Renal cortical epithelial cell (primary cell): ENCODE measurements around the gene TIMP4. TPM values are rescaled to one million over a fixed set of nuclear protein-coding genes. Genes with fewer than 3 reads are reported as not detected.

Source experiments
- DNase-seq: peaks from one replicate; pipeline ENCODE4 v3.0.0-alpha.2; 2011; ENCODE audit warnings: low read depth
- total RNA-seq: library from RNA; depleted of rRNA; stranded (reverse); fragments of >200 nt; gene quantifications from 2 replicates; pipeline ENCODE4 v1.2.3, GENCODE V29; 2014

TIMP4 gene
- total RNA-seq, 1 donor from 2014 or later, result 0.25 TPM

DNA sequence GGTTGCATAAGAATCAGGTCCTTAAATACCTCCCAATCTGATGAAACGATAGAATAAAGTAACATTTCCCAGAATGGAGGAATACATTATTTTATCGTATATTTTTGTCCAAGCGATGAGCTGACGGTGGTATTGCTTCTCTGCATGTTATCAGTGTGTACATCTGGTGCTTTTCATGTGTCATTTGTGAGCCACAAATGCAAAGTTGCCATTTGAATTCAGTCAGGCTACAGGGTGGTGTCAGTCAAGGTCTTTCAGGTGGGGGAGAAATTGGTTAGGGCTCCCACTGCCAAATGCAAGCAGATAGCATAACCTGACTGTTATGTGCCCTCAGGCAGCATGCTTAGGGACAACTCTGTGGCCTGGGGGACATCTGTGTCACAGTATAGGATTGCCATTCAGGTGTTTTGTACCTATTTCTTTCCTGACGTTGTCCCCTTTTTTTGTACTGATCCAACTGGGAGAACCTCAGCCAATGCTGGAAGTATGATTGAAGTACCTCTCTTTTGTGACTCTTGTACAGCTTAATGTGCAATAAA, 26.5 kb upstream of the TIMP4 start:
- no peak for DNase-seq

DNA sequence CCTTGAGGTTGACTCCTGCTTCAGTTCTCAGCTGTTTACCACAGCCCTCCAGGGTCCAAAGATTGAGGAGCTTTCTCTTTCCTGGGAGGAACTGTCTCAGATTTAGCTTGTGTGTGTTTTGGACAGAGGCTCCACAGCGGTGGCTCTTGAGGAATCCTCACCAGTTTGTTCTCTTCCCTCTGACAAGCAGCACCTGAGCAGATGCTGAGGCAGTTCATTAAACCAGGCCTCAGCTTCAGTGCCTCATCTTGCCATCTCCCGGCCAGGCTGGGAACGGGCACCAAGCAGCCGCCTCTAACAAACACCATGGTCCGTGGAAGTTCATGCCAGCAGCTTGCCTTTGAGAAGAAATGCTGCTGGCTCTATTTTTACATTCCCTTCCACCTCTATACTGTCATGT, 25.8 kb upstream of the TIMP4 start:
- DNase-seq, result no peak

DNA sequence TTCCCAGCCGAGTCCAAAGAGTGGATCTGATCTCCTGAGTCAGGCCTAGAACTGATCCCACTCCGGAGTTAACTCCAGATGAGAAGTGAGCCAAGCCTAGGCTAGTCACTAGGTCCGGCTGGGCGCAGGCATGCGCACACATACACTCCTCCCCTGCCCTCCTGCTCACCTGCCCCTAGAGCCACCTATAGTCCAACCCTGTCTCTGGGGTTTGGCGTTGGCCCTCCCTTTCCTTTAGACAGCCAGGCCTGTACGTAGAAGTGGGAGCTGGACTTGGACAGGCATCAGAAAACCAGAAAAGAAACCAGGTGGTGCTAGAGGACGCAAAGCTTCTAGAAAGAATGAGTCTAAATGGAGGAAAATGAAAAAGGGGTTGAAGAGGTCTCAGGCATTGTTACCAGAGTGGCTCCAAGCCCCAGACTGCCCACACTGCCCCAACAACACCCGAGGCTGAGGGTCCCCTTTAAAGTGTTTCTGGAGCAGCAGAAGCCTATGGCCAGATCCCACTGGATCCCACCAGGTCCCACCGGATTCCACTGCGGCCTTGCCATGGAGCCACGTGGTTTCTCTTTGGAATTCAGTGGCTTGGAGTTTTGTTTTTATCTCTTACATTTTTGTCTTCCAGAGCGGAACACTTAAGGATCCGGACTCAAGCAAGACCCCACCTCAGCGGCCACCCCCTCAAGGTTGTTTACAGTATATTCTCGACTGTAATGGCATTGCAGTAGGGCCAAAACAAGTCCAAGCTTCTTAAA, 24.2 kb upstream of the TIMP4 start:
- DNase-seq, result no peak

DNA sequence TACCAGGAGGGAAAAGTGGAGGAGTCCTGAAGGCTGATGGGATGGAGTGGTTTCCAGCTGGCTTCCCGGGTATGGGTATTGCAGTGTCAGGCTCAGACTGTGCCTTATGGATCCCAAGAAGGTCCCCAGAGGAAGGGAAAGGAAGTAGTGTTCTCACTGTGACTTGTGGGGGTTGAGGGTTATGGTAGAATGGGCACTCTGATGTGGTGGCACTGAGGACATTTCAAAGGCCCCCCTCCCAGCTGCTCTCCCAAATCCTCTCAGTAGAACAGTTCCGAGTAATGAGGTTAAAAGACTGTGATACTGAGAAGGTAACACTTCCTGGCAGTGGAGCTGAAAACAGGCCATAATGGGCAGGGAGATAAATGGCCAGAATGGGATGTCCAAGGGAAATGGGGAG, 23.1 kb upstream of the TIMP4 start:
- no peak for DNase-seq

DNA sequence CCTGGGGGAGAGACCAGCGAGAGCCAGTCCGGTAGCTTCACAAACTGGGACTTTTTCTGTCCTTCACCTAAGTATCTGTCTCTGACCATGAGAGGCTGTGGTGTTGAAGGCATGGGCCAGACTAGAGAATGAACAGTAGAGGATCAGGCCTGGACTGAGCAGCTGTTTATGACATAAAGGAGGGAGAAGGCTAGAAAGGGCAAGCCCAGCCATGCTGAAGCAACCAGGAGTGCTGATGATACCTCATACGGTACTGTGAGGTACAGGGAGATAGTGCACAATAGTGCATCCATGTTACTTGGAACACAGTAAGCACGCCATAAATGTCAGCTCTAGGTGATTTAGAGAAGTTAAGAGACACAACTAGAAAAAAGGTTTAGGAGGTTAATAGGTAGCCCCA, 22.6 kb upstream of the TIMP4 start:
- DNase-seq, result no peak

DNA sequence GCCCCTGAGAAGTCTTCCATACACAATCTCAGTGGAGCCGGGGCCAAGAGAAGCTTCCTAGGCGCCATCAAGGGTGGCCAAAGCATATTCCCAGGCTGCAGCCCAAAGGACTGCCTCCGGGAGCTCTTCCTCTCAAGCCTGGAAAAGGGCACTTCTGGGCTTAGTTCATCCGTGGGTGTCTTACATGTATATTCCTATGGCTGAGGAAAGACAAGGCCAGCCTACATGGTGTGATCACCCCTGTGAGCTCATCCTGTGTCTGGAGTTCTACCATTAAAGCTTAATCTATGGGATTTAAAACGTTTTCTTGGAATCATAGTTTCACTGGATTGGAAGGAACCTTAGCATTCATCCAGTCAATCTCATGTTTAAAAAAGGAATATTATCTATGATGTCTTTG, 21.9 kb upstream of the TIMP4 start:
- no peak for DNase-seq

DNA sequence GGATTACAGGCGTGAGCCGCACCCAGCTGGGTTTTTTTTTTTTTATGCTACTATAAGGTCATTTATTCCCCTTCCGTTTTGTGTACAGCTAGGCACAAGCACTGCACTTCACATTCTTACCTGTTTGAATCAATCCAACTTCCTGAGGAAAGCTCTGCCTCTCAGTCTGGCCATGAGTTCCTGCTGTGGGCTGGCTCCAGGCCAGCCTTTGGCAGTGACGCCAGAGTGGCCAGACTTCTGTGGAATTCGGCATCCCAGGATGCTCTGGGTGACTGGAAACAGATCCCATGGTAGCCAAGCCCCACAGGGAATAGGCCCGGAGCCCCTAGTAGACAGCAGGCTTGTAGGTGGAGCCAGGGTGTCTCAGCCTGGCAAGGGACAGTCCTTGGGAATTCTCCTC, 21.5 kb upstream of the TIMP4 start:
- DNase-seq, result peak; percentile 93

DNA sequence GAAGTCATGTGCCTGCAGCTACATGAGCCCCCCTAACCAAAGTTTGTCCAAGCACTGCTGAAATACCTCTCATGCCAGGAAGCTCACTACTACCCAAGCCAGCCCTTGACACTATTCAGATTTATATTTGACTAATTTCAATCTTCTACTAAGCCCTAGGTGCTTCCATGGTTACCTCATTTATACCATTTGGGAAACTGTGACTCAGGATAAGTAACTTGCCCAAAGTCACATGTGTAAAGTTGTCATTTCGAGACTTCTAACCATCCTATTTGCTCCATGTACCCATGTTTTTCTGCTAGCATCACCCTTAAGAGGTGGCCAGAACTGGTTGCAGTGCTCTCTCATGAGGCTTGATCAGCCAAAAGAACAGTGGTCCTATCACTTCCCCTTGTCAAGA, 20.7 kb upstream of the TIMP4 start:
- no peak for DNase-seq

DNA sequence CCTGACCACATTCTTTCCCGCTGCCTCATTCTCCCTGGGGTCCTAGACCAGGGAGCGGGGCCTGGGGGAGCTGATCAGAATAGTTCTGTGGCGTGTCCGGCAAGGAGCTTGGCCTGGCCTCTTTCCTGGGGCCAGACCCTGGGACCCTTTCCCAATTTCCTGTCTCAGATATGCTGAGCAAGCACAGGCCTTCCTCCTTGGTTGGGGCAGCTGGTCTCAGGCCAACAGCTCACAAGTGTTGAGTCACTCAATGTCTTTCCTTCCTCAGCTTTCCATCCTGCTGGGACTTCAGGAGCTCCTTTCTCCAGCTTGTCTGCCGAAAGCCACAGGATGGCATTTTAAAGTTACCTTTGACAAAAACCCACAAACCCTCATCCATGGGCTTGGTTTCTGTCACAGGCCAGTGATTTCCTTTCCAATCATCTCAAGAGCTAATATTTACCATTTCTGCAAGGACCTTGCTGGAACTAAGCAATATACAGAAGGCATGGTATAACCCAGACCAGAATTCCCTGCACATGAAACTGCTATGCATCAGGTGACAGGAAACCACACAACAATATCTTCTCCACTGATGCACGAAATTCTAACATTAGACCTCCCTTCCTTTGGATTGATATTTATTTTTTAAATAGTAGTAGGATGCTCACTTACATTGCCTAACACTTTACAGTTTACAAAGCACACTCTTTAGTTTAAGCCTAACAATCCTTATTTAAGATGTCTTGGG, 19.5 kb upstream of the TIMP4 start:
- DNase-seq, result peak; percentile 85

DNA sequence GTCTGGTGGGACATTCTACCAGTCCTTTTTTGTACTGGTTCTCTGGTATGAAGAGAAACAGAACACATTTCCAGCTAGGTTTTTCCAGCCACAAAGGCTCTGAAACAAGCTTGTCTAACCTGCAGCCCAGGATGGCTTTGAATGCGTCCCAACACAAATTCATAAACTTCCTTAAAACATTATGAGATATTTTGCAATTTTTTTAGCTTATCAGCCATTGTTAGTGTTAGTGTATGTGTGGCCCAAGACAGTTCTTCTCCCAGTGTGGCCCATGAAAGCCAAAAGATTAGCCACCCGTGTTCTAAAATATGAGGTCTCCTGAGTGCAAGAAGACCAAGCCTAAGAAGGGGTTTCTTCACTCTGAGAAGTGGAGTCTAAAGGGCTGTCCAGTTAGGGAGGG, 18.4 kb upstream of the TIMP4 start:
- no peak for DNase-seq

DNA sequence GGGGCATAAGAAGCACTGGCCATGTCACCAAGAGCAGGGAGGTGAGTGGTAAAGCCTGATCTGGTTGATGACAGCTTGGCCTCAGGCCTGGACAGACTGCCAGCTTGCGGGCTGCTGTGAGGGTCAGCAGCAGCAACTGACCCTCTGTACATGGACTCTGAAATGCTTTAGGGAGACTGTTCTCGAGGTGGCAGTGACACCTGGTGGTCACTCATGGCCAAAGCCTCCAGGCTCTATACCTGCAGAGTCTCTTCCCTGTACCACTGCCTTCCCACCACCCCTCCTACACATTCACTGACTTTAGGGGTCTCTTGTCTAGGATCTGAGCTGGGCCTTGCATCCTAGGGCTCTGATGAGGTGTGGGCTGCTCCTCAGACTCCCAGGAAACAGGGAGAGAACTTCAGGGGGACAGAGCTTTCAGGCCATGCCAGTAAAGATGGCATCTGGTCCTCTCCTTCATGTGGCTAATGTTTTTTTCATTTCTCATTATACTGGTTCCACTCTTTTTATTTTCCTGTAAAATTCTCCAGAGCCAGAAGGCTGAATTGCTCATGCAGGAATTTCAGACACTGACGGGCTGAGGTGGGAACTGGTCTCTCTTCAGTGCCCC, 17.2 kb upstream of the TIMP4 start:
- DNase-seq, result peak; percentile 38

DNA sequence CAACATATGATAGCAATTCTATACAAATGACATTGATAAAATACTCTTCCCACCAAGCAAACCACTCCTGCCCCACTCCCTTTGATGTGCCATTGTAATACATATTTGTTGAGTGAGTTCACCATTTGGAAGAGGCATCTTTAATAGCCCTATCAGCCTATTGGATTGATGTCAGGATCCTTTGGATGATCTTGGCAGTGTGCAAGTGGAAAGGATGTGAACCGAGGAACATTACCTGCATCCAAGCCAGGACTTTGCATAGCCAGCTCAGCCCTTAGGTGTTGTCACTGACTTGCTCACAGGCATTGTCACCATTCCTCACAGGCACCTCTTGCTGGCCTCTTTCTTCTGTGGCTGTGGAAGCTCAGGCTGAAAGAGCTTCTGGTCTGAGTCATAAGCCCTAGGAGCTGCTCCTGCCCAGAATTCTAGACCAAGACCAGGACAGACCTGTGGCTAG, 16.5 kb upstream of the TIMP4 start:
- peak; percentile 28 for DNase-seq

DNA sequence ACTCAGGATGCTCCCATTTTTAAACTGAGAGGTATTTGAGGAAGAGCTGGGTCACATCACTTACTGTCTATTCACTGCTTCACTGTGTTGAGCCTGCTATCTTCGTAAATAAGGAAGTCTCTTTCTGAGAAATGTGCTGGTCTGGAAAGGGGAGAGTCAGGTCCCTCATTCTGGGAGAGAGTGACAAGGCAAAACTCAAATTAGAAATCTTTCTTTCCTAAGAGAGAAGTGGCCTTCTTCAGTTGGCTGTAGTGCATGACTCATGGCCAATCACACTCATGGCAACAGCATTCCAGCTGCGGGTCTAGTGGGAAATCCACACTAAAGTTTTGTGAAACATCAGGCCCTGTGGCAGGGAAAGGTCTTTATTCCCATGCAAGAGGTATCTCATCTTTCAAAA, 11.5 kb upstream of the TIMP4 start:
- DNase-seq, result peak; percentile 37

DNA sequence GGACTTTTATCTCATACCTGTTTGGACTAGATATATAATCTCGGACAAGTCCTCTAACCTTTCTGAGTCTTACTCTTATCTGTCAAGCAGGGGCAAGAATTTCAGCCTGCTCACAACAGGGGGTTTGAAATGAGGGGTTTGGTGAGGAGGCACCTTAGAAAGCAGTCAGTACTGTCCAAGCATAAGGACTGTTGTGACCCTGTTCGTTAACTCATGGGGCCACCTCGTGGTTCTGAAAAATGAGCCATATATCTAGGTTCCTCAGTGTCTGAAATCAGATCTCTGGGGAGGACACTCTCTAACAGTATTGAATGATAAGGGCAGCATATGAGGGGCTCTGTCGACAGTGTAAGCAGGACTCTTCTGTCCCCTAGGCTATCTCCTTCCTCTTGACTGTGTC, 7.2 kb upstream of the TIMP4 start:
- DNase-seq, result no peak

DNA sequence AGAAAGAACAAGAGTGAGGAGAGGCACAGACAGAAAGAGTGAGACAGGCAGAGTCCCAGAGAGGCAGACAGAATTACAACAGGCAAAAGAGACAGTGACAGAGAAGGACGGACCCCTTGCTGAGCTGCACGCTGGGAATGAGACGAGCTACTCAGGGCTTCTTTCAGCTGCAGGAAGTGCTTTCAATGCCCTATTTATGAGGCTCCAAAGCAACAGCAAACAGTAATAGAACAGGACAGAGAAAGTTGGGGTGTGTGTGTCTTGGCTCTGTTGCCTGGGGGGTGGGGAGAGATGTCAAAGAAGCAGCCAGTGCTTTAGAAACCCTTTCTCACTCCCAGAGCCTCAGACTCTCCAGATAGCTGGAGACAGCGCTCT, 502 bp upstream of the TIMP4 start:
- DNase-seq, result no peak

DNA sequence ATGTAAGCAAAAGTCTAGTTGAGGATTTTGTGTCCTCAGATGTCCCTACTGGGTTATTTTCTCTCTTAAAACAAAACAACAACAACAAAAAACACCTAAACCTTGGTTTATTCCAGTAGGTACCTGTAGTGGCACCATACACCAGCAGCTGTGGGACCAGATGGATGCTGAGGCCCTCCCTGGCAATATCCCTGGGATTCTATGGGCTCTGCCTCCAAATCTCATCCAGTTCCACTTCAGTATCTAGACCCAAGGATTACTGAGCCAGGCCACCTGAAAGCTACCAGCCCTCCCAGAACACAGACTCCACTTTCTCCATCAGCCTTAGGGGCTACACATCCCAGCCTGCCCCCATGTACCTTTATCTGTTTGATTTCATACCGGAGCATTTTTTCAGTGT, 1.7 kb downstream of the TIMP4 start:
- no peak for DNase-seq

DNA sequence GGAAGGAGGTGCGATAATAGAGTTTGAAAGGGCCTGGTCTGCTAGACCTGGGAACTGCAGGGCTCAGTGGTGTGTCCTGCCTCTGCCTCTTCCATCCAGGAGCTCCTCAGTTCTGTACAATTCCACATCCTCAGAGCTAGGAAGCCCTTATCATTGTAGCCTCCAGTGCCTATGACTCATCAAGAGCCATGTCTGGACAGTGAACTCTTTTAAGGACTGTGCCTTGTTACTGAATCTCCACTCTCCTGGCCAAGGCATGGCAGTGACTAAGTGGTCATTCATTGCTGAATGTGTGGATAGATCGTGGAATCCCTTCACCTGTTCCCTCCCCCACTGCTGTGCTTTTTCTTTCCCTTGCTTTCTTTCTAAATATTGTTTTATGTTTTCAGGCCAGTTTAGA, 2.9 kb downstream of the TIMP4 start:
- DNase-seq, result peak; percentile 91

DNA sequence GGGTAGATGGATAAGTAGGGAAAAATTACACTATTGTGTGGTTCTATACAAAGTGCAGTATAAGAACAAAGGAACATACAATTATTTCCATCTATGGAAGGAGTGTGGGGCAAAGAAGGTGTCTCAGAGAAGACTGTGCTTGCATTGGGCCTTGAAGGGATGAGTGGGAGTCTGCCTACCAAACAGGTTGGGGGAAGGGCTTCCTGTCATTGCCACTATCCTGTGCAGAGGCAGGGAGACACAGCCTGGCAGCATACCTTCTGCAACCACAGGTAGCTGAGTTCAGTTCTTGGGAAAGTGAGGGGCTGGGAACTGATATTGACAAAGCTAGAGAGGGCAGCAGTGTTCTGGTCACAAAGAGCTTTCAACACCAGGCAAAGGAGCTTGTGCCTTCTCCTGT, 3.4 kb downstream of the TIMP4 start:
- DNase-seq, result no peak

DNA sequence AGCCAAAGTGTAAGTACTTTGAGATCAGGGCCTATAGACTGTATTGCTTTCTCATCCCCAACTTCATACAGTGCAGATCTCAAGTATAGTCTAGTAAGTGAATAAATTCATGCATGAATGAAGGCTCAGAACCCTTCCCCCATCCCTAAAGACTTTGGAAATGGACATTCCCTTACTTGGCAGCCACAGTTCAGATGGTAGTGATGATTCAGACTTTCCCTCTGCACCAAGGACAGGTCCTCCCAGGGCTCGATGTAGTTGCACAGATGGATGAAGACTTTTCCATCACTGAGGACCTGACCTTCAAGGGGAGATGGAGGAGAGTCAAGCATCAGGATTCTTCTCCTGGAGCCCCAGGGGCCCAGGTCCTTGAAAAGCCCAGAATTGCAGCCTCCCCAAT, 4.6 kb downstream of the TIMP4 start:
- peak; percentile 74 for DNase-seq

DNA sequence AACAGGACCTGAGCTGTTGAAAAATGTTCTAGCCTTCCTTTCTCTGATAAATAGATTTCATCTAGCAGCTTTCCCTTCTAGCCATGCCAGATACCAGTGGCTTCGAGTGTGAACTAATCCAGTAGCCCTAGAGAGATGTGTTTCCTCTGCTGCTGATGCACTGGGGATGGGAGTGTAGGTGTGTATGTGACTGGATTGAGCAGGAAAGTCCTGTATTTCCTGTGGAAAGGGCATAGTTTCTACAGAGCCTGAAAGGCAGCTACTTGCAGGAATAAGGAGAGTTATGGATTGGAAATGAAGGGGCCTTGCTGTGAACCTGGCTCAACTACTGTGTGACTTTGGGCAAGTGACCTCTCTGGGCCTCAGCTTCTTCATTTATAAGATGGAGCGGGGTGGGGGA, 8.6 kb downstream of the TIMP4 start:
- no peak for DNase-seq

DNA sequence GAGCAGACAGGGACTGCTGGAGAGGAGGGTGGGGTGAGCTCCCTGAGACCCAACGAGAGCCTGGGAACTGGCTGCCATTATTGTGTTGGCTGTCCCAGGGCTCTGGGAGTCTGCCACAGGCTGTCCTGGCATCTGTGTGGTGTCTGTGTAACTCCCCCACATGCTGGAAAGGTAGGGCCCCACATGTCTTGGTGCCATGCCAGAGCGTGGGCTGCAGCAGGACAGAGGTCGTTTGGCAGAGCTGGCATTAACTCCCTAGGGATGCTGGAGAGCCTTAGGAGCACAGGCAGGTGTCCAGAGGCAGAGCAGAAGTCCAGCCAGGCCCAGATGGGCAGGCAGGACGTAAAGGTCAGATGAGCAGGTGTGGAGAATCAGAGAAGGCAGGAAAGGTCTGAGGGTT, 9.7 kb downstream of the TIMP4 start:
- DNase-seq, result no peak

DNA sequence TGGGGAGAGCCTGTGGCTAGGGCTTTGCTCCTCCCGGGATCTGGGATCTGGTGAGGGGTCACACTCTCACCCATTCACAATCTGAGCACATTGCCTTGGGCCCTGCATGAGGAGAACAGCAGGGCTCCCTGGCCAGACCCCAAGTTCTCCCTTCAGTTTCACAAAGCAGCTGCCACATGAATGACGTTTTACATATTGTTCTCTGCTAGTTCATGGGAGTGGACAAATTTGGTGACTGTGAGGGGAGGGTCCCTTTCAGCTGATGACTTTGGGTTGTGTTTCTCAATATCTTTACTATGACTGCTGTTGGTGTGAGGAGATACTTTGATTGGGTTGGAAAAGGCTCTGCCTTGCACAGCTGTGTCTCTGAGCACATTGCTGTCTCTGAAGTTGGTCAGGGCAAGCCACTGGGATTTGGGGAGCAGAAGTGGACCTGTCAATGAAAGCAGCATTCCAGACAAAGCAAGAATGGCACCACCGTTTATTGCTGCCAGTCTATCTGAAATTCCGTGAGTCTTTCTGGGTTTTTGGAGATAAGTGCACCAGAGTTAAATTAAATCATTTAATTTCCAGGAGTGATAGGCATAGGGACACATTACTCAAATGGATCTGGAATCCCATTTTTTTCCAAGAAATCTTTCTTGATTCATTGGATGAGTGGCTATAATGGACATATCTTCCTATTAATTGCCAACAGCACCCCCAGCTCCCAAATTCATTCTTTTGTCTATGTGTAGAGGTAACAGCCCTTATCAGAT, 10.3 kb downstream of the TIMP4 start:
- DNase-seq, result no peak
